GM23338 (cell line): ENCODE measurements around the gene PAM16. TPM values are rescaled to one million over a fixed set of nuclear protein-coding genes. Genes with fewer than 3 reads are reported as not detected.

Experiments used
- CREB1 ChIP-seq: fragments of 250-450 bp; sonication (Bioruptor Pico); IDR thresholded peaks from 2 replicates; pipeline ENCODE4 v1.5.0; 2020; ENCODE audit warnings: low read depth, mild to moderate bottlenecking, moderate library complexity
- CTCF ChIP-seq, 2 experiments: fragments of 200-600 bp in 1 of 2; sonication (generic) in 1 of 2; conservative IDR thresholded peaks; 2 replicates each; pipeline versions ENCODE4 v1.5.1 to v1.6.1; 2016 to 2017; ENCODE audit warnings: antibody characterized with exemption in 2 of 2, low read depth in 2 of 2, mild to moderate bottlenecking in 2 of 2, moderate library complexity in 1 of 2
- EZH2 ChIP-seq: fragments of 200-600 bp; sonication (generic); IDR thresholded peaks from one replicate; pipeline ENCODE4 v1.8.0; 2017; ENCODE audit warnings: antibody characterized with exemption, mild to moderate bottlenecking, low read depth; ENCODE audit not compliant: unreplicated experiment
- REST ChIP-seq: IDR thresholded peaks from one replicate; pipeline ENCODE4 v1.6.1; 2018; ENCODE audit warnings: antibody characterized with exemption; ENCODE audit not compliant: unreplicated experiment
- ZNF462 ChIP-seq: fragments of 250-450 bp; sonication (Bioruptor Pico); IDR thresholded peaks from 2 replicates; pipeline ENCODE4 v1.5.0; 2020; ENCODE audit warnings: mild to moderate bottlenecking, moderate library complexity
- polyA plus RNA-seq: library from polyadenylated mRNA; unstranded; fragments of >200 nt; fragmentation: Nextera tagmentation; extraction: Ambion mirVana; gene quantifications from 2 replicates; pipeline ENCODE4 v1.2.1, GENCODE V29; 2016
- total RNA-seq: library from RNA; depleted of rRNA; stranded (reverse); fragments of >200 nt; shearing (Covaris generic); gene quantifications from 2 replicates; pipeline ENCODE4 v1.2.3, GENCODE V29; 2014

The PAM16 gene
- total and polyA plus RNA-seq, 2 experiments from 2014 or later, result 84.1 to 283 TPM

GRCh38 chr16:4298761-4299522, 52.2 kb downstream of the PAM16 start (continued):
- TF ChIP-seq ZNF462, result no peak
- no peak for TF ChIP-seq CTCF (conservative IDR thresholded peaks at IDR 0.05; ENCODE audit: low read depth in 2 of 2)
- TF ChIP-seq CREB1 (CRISPR knock-in tag), result no peak
- TF ChIP-seq EZH2, result no peak
- TF ChIP-seq REST, result no peak
